ENCODE data around the gene SCUBE3.

Gene SCUBE3

GRCh38 chr6:35213824-35214756 is at the start of gene SCUBE3:
Gene SCUBE3, plus strand, starts transcription at chr6:35213956. Its CDS starts 463 bp downstream, at chr6:35214419.
- no peak for DNase-seq

- no peak for DNase-seq
These were observed 49.5 kb upstream of the SCUBE3 start for GRCh38 chr6:35164277-35164676.

- no peak for DNase-seq
These were observed 48.9 kb upstream of the SCUBE3 start for GRCh38 chr6:35164868-35165267.

- DNase-seq: no peak
These were observed 48.1 kb upstream of the SCUBE3 start for GRCh38 chr6:35165630-35166071.

GRCh38 chr6:35166116-35166515 is 47.6 kb upstream of the SCUBE3 start:
- no peak for DNase-seq

- no peak for DNase-seq
These were observed 47.2 kb upstream of the SCUBE3 start for GRCh38 chr6:35166520-35166919.

GRCh38 chr6:35167505-35167904 is 46.3 kb upstream of the SCUBE3 start:
- no peak for DNase-seq

GRCh38 chr6:35168461-35168861 is 45.3 kb upstream of the SCUBE3 start:
- DNase-seq: no peak

GRCh38 chr6:35170166-35170565 is 43.6 kb upstream of the SCUBE3 start:
- DNase-seq: no peak

- DNase-seq: no peak
These were observed 42.9 kb upstream of the SCUBE3 start for GRCh38 chr6:35170891-35171290.

GRCh38 chr6:35173044-35173426 is 40.7 kb upstream of the SCUBE3 start:
- no peak for DNase-seq

GRCh38 chr6:35173427-35174087 is 40.2 kb upstream of the SCUBE3 start:
- no peak for DNase-seq

- no peak for DNase-seq
These were observed 39.7 kb upstream of the SCUBE3 start for GRCh38 chr6:35174088-35174434.

GRCh38 chr6:35174501-35174900 is 39.3 kb upstream of the SCUBE3 start:
- no peak for DNase-seq

- DNase-seq: no peak
These were observed 37.3 kb upstream of the SCUBE3 start for GRCh38 chr6:35176301-35177024.

- no peak for DNase-seq
These were observed 36.6 kb upstream of the SCUBE3 start for GRCh38 chr6:35177157-35177556.

GRCh38 chr6:35177596-35177995 is 36.2 kb upstream of the SCUBE3 start:
- DNase-seq: no peak

GRCh38 chr6:35178012-35178411 is 35.7 kb upstream of the SCUBE3 start:
- DNase-seq: no peak

GRCh38 chr6:35178932-35179832 is 34.6 kb upstream of the SCUBE3 start:
- DNase-seq: no peak

- DNase-seq: no peak
These were observed 33.7 kb upstream of the SCUBE3 start for GRCh38 chr6:35179901-35180535.

- DNase-seq: no peak
These were observed 32.3 kb upstream of the SCUBE3 start for GRCh38 chr6:35181308-35181932.

Measured in activated CD4-positive, alpha-beta T cell treated with anti-CD3 and anti-CD28 coated beads, Interleukin-2, amount 50 U/mL, for 1 hour (primary cell).